MM.1S (cell line): ENCODE results near the gene STAG1.
"Not testable (repeated sequence)": the region's sequence is repeated elsewhere in the genome, so short reads cannot be mapped to it uniquely, and the experiment has no call there.

Experiments used
- EZH2 ChIP-seq: fragments of 300-600 bp; sonication (generic); optimal IDR thresholded peaks from 2 replicates; pipeline ENCODE3; 2017; ENCODE audit warnings: low read depth, mild to moderate bottlenecking, antibody characterized with exemption, low read length, mixed read lengths
- EZH2phosphoT487 ChIP-seq: fragments of 300-600 bp; sonication (generic); IDR thresholded peaks from 2 replicates; pipeline ENCODE4 v1.6.1; 2018; ENCODE audit warnings: antibody characterized with exemption, low read length
- TF ChIP-seq, protein P1 (sequence below): fragments of 300-600 bp; sonication (generic); IDR thresholded peaks from 2 replicates; pipeline ENCODE4 v1.5.1; 2016; ENCODE audit warnings: antibody characterized with exemption, low read length, mixed read lengths

DNA sequence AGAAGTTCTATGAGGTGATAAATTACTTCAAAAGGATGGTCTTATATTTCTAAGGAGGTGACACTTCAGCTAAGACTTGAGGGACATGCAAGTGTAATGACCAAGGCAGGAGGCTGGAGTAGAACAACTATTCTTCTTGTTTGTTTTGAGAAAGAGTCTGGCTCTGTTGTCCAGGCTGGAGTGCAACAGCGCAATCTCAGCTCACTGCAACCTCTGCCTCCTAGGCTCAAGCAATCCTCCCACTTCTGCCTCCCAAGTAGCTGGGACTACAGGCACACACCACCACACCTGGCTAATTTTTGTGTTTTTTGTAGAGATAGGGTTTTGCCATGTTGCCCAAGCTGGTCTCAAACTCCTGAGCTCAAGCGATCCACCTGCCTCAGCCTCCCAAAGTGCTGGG lies 108.8 kb downstream of the STAG1 start:
- TF ChIP-seq EZH2, EZH2phosphoT487: not testable (repeated sequence)
- TF ChIP-seq, protein P1, sequence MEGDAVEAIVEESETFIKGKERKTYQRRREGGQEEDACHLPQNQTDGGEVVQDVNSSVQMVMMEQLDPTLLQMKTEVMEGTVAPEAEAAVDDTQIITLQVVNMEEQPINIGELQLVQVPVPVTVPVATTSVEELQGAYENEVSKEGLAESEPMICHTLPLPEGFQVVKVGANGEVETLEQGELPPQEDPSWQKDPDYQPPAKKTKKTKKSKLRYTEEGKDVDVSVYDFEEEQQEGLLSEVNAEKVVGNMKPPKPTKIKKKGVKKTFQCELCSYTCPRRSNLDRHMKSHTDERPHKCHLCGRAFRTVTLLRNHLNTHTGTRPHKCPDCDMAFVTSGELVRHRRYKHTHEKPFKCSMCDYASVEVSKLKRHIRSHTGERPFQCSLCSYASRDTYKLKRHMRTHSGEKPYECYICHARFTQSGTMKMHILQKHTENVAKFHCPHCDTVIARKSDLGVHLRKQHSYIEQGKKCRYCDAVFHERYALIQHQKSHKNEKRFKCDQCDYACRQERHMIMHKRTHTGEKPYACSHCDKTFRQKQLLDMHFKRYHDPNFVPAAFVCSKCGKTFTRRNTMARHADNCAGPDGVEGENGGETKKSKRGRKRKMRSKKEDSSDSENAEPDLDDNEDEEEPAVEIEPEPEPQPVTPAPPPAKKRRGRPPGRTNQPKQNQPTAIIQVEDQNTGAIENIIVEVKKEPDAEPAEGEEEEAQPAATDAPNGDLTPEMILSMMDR, result not testable (repeated sequence)
